NT2/D1 (cell line): ENCODE measurements around the gene DENND4C.

Experiments used
- SUZ12 ChIP-seq: IDR thresholded peaks from 2 replicates; pipeline ENCODE4 v1.6.1; 2011; ENCODE audit not compliant: insufficient read length, insufficient read depth; ENCODE audit errors: extremely low read depth
- ZNF274 ChIP-seq: IDR thresholded peaks from 2 replicates; pipeline ENCODE4 v1.6.1; 2011; ENCODE audit warnings: mild to moderate bottlenecking, low read depth, low read length

DNA sequence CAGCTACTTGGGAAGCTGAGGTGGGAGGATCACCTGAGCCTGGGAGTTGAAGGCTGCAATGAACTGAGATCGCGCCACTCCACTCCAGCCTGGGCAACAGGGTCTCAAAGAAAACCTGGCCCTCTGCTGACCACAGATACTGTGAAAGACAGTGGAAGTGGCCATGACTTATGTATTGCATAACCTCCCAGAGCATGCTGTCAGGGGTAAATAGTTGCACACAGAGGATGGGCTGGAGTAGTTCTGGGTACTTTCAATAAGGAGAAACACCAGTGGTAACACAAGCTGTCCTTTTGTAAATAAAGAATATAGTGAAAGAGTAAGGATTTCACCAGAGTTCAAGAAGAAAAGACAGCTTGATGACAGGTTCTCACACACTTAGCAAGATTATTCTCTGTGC is 180.1 kb downstream of the DENND4C start:
- no peak for TF ChIP-seq ZNF274
- no peak for TF ChIP-seq SUZ12
